HG03521 (cell line): ENCODE data around the gene NDUFAF7.
"Not testable (repeated sequence)": the region's sequence is repeated elsewhere in the genome, so short reads cannot be mapped to it uniquely, and the experiment has no call there.

Experiments
- ATAC-seq: cut with Tn5 transposase; IDR thresholded peaks from one replicate; pipeline ENCODE4 v1.9.1; 2021; ENCODE audit warnings: mild to moderate bottlenecking, moderate library complexity; ENCODE audit not compliant: unreplicated experiment

NDUFAF7 gene

DNA sequence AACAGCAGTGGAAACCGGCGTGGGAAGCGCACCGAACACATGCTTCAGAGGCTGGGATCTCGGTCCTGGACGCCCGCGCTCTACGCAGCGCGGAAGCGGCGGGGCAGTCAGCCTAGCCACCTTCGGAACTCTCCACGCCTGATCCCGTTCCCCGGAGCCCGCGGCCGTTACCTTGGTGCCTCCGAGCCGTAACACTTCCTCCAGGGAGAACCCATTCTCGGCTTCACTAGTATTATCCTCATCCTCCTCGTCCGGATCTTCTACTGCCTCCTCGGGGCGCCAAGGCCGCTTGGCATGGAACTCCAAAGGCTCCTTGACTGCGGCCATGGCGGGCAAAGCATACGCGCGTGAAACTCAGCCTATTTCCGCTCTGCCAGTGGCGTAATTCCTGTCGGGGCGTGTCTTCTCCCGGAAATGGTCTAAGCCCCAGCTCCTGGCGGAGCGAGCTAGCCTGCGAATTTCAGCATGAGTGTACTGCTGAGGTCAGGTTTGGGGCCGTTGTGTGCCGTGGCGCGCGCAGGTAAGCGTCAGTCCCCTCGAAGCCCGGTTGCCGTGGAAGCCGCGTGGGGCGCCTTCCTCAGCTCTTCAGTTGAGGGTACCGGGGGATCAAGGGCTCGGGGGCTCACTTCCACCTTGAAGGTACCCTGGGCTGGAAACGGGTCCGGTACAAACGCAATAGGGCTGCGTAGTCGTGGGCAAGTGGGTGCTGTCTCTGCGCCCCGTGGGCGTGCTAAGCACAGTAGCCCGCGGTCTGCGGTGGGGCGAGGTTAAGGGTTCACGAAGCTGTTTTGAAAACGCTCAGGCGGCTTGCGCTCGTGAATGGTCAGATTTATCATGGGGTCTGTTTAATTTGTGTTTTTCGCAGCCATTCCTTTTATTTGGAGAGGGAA is at the start of gene NDUFAF7, which contains the start of gene CEBPZ:
Gene NDUFAF7 (plus strand): TSS at position 418 of the 890 bp plus-strand sequence. CDS start 48 bp downstream, at position 466.
Gene CEBPZ (minus strand): TSS at position 356 of the 890 bp plus-strand sequence. CDS start 29 bp downstream, at position 327.
- ATAC-seq, result peak; percentile 91

DNA sequence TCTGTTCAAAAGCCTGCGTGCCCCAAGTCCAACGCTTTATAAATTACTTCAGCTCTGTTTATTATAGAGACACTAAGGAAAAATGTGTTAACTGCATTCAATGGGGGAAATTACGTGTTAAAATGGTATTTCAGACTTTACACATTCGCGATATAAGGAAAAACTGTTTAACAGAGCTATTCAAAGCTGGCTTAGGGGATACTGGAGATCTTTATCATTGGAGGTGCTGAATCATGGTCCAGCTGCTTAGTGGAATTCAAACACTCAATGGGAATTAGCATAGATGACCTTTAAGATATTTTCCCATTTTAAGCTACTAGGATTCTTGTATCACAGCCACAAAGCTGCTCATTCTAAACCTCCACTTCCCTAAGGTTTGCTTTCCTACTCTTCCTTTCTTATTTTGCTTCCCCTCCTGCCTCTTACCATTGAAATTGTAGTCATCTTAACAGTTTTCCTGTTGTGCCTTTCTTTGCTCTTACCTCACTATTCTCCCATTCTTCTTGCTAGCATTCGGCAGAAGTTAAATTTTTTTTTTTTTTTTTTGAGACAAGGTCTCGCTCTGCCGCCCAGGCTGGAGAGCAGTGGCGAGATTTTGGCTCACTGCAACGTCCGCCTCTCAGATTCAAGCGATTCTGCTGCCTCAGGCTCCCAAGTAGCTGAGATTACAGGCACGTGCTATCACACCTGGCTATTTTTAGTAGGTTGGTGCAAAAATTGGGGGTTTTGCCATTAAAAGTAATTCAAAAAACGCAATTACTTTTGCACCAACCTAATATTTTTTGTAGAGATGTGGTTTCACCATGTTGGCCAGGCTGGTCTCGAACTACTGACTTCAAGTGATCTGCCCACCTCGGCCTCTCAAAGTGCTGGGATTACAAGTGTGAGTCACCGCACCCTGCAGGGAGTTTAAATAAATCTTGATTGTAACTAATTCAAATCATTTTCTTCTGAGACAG is 49.5 kb upstream of the NDUFAF7 start:
- ATAC-seq, result no peak

- ATAC-seq, result no peak
Measured at GRCh38 chr2:37188570-37188969, 42.9 kb upstream of the NDUFAF7 start, which contains the start of gene SULT6B1. Gene SULT6B1, minus strand, starts transcription at chr2:37188670. Its CDS starts 30 bp downstream, at chr2:37188640.

- no peak for ATAC-seq
Measured at GRCh38 chr2:37189452-37190153, 41.9 kb upstream of the NDUFAF7 start.

DNA sequence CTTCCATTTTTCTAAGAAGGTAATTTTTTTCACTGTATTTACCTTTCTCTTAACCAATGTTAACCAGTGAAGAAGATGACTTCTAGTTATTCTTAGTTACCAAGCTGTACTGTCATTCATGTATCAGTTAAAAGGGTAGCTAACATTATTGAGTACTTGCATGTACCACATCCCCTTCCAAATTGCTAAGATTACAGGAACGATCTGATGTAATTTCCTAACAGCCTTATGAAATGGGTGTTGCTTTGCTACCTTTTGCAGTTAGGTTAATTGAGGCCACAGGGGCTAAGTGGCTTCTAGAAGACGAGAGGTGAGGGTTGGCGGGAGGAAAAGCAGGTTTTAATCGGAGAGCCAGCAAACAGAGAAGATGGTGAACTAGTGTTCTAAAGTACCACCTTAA is 41.2 kb upstream of the NDUFAF7 start:
- ATAC-seq, result no peak

GRCh38 chr2:37191253-37191652 is 40.2 kb upstream of the NDUFAF7 start:
- no peak for ATAC-seq

DNA sequence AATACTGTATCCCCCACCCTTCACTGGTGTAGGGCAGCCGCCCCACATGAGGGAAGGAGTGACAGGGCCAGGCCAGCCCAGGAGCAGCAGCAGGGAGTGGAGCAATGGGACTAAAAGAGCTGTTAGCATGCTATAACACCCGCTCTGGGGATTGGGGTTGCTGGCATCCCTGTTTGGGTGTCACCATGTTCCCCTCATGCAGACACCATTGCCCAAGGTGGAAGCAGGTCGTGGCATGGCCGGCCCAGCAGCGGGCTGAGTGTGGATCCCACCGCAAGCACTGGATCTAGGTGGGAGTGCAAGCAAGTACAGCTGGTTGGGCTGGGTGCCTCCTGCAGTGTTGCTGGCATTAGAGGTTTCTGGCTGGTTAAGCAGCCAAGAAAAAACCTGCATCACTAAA is 39.7 kb upstream of the NDUFAF7 start:
- ATAC-seq, result no peak

DNA sequence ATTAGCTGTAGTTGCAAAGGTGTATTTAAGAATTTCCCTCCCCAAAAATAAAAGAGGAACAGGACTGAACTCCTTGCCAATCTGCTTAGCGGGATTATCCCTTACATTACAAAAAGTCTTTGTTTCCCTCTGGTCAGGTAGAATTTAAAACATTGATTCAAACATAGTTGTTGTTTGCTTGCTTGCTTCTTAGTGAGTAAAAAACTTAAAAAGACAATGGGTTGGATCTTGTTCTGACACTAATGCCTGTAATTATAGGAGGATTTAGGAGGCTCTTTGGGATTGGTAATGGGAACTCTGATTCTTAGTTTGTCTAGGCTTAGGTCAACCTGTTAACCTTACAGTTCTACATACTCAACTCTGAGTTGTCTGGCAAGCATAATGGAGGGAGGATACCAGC is 38.9 kb upstream of the NDUFAF7 start:
- ATAC-seq, result no peak

- ATAC-seq, result not testable (repeated sequence)
Measured at GRCh38 chr2:37195862-37196319, 35.6 kb upstream of the NDUFAF7 start.

DNA sequence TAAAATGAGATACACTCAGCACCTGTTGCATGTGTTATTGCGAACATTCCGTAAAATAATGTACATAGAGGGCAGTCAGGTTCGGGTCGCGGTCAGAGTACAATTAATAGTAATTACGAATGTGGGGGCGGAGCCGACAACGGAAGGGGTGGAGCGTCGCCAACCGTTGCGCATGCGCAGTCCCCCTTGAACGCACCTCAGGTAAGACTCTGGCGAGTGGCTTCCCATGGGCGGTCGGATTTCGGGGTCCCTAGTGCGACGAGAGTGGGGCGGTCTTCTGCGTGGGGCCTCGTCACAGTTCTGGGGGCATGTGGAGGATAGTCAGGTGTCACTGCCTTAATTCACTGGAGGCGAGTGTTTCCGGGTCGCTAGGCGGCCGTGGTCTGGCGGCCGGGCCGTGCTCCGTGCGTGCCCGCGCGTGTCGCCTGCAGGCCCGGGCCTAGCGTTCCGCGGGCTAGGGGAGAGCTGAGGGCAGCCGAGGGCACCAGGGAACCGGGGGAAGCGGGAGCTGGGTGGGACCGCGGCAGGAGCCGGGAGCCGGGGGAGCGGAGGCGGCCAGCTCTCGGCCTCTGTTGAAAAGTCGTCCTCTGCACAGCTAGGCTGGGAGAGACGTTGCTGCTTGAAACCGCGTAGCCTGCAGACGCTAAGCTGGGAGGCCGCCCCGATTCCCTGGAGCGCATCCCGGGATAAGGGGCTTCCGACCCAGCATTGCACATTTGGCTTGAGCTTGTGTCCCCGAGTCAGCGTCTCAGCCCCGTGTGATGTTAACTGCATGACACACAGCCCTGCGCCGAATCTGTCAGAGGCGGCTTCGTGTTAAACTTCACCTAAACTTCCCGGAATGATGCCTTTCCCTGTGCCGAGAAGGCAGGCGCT is 34.9 kb upstream of the NDUFAF7 start, which contains the start of gene CEBPZOS:
Gene CEBPZOS (plus strand): TSS at position 177 of the 876 bp plus-strand sequence. CDS start 3,209 bp downstream, outside the sequence.
- peak; percentile 71 for ATAC-seq

- no peak for ATAC-seq
Measured at GRCh38 chr2:37198681-37199065, 32.8 kb upstream of the NDUFAF7 start.

DNA sequence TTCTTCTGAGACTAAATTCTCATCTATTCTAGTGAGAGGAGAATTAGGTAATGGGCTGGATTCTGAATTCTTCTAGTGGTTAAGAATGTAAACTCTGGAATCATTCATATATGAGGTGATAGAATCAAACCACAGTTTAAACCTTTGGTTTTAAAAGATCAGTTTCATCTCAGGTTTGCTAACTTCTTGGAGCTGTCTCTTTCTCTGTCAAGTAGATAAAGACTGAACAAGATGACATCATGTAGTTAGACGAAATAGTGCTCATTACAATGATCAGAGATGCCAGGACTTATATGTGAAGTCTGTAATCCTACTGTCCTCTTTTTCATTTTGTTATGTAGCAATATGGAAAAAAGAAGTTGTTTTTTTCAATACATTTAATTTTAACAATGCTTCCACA is 30.2 kb upstream of the NDUFAF7 start:
- ATAC-seq, result no peak

DNA sequence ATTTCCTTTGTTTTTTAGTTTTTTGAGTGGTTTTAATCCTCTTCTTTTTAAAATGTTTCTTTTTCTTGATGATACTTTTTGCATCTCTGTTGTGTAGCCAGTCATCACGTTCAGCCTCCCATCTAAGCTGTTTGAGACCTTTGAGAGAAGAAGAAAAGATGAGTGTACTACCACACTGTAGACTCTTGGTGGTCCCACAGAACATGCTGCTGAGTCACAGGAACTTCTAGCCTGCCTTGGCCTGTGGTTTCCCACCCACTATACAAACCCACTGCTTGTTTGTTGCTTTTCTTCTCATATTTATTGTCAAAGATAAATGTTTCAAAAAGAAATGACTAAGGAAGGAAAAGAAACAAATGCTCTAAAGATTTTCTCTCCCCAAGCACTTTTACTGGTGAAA is 29.7 kb upstream of the NDUFAF7 start:
- no peak for ATAC-seq

- ATAC-seq, result no peak
Measured at GRCh38 chr2:37203708-37204107, 27.8 kb upstream of the NDUFAF7 start.

- not testable (repeated sequence) for ATAC-seq
Measured at GRCh38 chr2:37205071-37205661, 26.3 kb upstream of the NDUFAF7 start.

GRCh38 chr2:37205689-37206341 is 25.6 kb upstream of the NDUFAF7 start:
- no peak for ATAC-seq

GRCh38 chr2:37206760-37207159 is 24.7 kb upstream of the NDUFAF7 start:
- ATAC-seq, result not testable (repeated sequence)

DNA sequence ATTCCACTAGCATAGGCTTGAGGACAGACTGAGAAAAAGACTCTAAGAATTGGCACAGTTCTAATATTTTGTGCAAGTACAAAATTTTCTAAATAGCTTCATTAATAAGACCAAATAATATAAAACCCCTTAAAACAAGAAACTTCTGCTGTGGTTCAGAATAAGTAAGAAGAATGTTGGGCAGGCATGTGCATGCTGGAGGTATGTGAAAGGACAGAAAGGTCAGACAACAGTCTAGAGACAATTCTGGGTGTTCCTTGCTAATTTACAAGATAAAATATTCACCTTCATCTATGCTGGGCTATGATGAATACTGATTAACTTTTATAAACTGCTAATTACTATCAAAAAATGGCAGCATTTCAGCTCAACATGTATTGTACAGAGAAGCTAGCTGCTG is 20.2 kb upstream of the NDUFAF7 start:
- no peak for ATAC-seq
